Liver (tissue), 9 donors: ENCODE results near the gene MDP1. TPM values are rescaled to one million over a fixed set of nuclear protein-coding genes. Genes with fewer than 3 reads are reported as not detected.

Experiments
- DNase-seq: peaks from one replicate; pipeline ENCODE4 v3.0.0-alpha.2; 2017; ENCODE audit warnings: low spot score
- H3K27ac ChIP-seq, 2 donors: one replicate each; pipeline ENCODE4 v1.7.0; 2013; ENCODE audit warnings: inconsistent platforms in 2 of 2, low read length in 2 of 2, control low read depth in 1 of 2, low read depth in 1 of 2, mild to moderate bottlenecking in 1 of 2
- H3K27me3 ChIP-seq, 4 donors: one replicate each; pipeline versions ENCODE4 v1.6.1 to v1.7.0; 2013; ENCODE audit warnings: low read length in 3 of 4, inconsistent platforms in 1 of 4, mild to moderate bottlenecking in 1 of 4, moderate library complexity in 1 of 4; ENCODE audit not compliant: control insufficient read depth in 4 of 4, insufficient read depth in 4 of 4
- H3K36me3 ChIP-seq, 4 donors: one replicate each; pipeline versions ENCODE4 v1.6.1 to v1.7.0; 2013; ENCODE audit warnings: low read length in 3 of 4, mild to moderate bottlenecking in 3 of 4, low read depth in 1 of 4, moderate library complexity in 1 of 4; ENCODE audit not compliant: control insufficient read depth in 4 of 4, insufficient read depth in 3 of 4
- H3K4me1 ChIP-seq, 4 donors: one replicate each; pipeline versions ENCODE4 v1.6.1 to v1.7.0; 2013; ENCODE audit warnings: low read length in 3 of 4, mild to moderate bottlenecking in 3 of 4, moderate library complexity in 1 of 4; ENCODE audit not compliant: control insufficient read depth in 4 of 4, insufficient read depth in 4 of 4
- H3K4me3 ChIP-seq, 3 donors: one replicate each; pipeline versions ENCODE4 v1.6.1 to v1.7.0; 2013; ENCODE audit warnings: low read length in 3 of 3, control low read depth in 1 of 3, low read depth in 1 of 3, mild to moderate bottlenecking in 1 of 3
- H3K9ac ChIP-seq, 2 donors: one replicate each; pipeline ENCODE4 v1.7.0; 2013; ENCODE audit warnings: low read length in 2 of 2, mild to moderate bottlenecking in 2 of 2, moderate library complexity in 2 of 2, control low read depth in 1 of 2, low read depth in 1 of 2
- H3K9me3 ChIP-seq, 4 donors: one replicate each; pipeline versions ENCODE4 v1.6.1 to v1.7.0; 2013; ENCODE audit warnings: low read length in 3 of 4; ENCODE audit not compliant: control insufficient read depth in 4 of 4
- ATF3 ChIP-seq: IDR thresholded peaks from 2 replicates; pipeline ENCODE4 v1.6.1; 2016; ENCODE audit warnings: antibody characterized with exemption
- CTCF ChIP-seq: fragments of 150-350 bp; IDR thresholded peaks from 2 replicates; pipeline ENCODE4 v1.5.1; 2017; ENCODE audit warnings: improper control_type of control experiment, low read depth, low read length; ENCODE audit not compliant: missing input control
- EGR1 ChIP-seq, 2 donors: IDR thresholded peaks; 2 replicates each; pipeline ENCODE4 v1.6.1; 2016 to 2018; ENCODE audit warnings: antibody characterized with exemption in 2 of 2, low read depth in 2 of 2
- FOXA1 ChIP-seq: IDR thresholded peaks from 2 replicates; pipeline ENCODE4 v1.6.1; 2016; ENCODE audit warnings: antibody characterized with exemption
- FOXA2 ChIP-seq: IDR thresholded peaks from 2 replicates; pipeline ENCODE4 v1.6.1; 2016; ENCODE audit warnings: antibody characterized with exemption
- GABPA ChIP-seq, 2 donors: IDR thresholded peaks in 1 of 2; conservative IDR thresholded peaks in 1 of 2; 2 replicates each; pipeline ENCODE4 v1.6.1; 2016; ENCODE audit warnings: antibody characterized with exemption in 2 of 2, mild to moderate bottlenecking in 1 of 2, moderate library complexity in 1 of 2
- HNF4A ChIP-seq, 2 donors: conservative IDR thresholded peaks; 2 replicates each; pipeline ENCODE4 v1.6.1; 2016; ENCODE audit warnings: antibody characterized with exemption in 2 of 2, mild to moderate bottlenecking in 2 of 2
- HNF4G ChIP-seq: IDR thresholded peaks from 2 replicates; pipeline ENCODE4 v1.6.1; 2016; ENCODE audit warnings: antibody characterized with exemption
- JUND ChIP-seq, 2 donors: IDR thresholded peaks; 2 replicates each; pipeline ENCODE4 v1.6.1; 2016; ENCODE audit warnings: antibody characterized with exemption in 2 of 2
- MAX ChIP-seq: IDR thresholded peaks from 2 replicates; pipeline ENCODE4 v1.6.1; 2016; ENCODE audit warnings: antibody characterized with exemption
- NR2F2 ChIP-seq: IDR thresholded peaks from 2 replicates; pipeline ENCODE4 v1.6.1; 2016; ENCODE audit warnings: antibody characterized with exemption
- RAD21 ChIP-seq, 2 donors: IDR thresholded peaks; 2 replicates each; pipeline ENCODE4 v1.6.1; 2016; ENCODE audit warnings: antibody characterized with exemption in 2 of 2, mild to moderate bottlenecking in 2 of 2
- REST ChIP-seq: IDR thresholded peaks from 2 replicates; pipeline ENCODE4 v1.6.1; 2016; ENCODE audit warnings: antibody characterized with exemption, mild to moderate bottlenecking
- RXRA ChIP-seq, 2 donors: IDR thresholded peaks; 2 replicates each; pipeline ENCODE4 v1.6.1; 2017 to 2018; ENCODE audit warnings: antibody characterized with exemption in 2 of 2, mild to moderate bottlenecking in 1 of 2
- SP1 ChIP-seq: IDR thresholded peaks from 2 replicates; pipeline ENCODE4 v1.6.1; 2018; ENCODE audit warnings: antibody characterized with exemption, mild to moderate bottlenecking
- TAF1 ChIP-seq: conservative IDR thresholded peaks from 2 replicates; pipeline ENCODE4 v1.6.1; 2016; ENCODE audit warnings: antibody characterized with exemption, mild to moderate bottlenecking
- YY1 ChIP-seq: IDR thresholded peaks from 2 replicates; pipeline ENCODE4 v1.6.1; 2016; ENCODE audit warnings: antibody characterized with exemption, mild to moderate bottlenecking
- ZBTB33 ChIP-seq: IDR thresholded peaks from 2 replicates; pipeline ENCODE4 v1.6.1; 2016; ENCODE audit warnings: antibody characterized with exemption
- WGBS: extraction: QIAGEN DNeasy Blood & Tissue Kit; methylation state at CpG from one replicate; pipeline ENCODE4 v1.1.7; 2013; 5-methylcytosine and 5-hydroxymethylcytosine counted together
- polyA plus RNA-seq, 2 donors: library from polyadenylated mRNA; stranded (reverse) in 1 of 2; unstranded in 1 of 2; fragments of 200-250 nt in 1 of 2; fragments of >200 nt in 1 of 2; fragmentation: Nextera tagmentation in 1 of 2; extraction: Ambion mirVana in 1 of 2; gene quantifications; one replicate each; pipeline versions ENCODE4 v1.2.1 to v1.2.3, GENCODE V29; 2013 to 2015
- total RNA-seq, 2 donors: library from RNA; depleted of rRNA; stranded (reverse); fragments of >200 nt; gene quantifications; one replicate each; pipeline ENCODE4 v1.2.3, GENCODE V29; 2014
- donor health status: healthy.
- donor health status: healthy.
- donor health status: healthy.
- donor health status: healthy.
- donor health status: healthy.

MDP1 gene
- total and polyA plus RNA-seq, 4 donors = 3.2 to 13.4 (median 7.0) TPM

- no peaks in the 10 kb centered on the region for H3K9me3 ChIP-seq
- H3K9ac ChIP-seq = no peak overlapping the region
- no peak for DNase-seq
- H3K27me3 ChIP-seq = no peaks in the 10 kb centered on the region
- H3K27ac ChIP-seq = no peak overlapping the region
- 96% methylated on average over 6 of the region's 6 CpGs for WGBS
- TF ChIP-seq MAX (no peak), EGR1 (IDR thresholded peaks at IDR 0.05; ENCODE audit: low read depth in 2 of 2) (no peak), FOXA1 (no peak), SP1 (no peak), YY1 (no peak), RAD21 (IDR thresholded peaks at IDR 0.05) (no peak), CTCF (no peak), HNF4A (conservative IDR thresholded peaks at IDR 0.05) (no peak), FOXA2 (no peak), TAF1 (no peak), RXRA (IDR thresholded peaks at IDR 0.05) (no peak), HNF4G (no peak), JUND (IDR thresholded peaks at IDR 0.05) (no peak), ATF3 (no peak), GABPA (IDR thresholded peaks at IDR 0.05 in 1 of 2, conservative IDR thresholded peaks at IDR 0.05 in 1 of 2) (no peak), NR2F2 (no peak), ZBTB33 (no peak)
- peaks cover 9 to 31% (median 19%) of the 10 kb centered on the region in 4 donors for H3K36me3 ChIP-seq
- peaks cover 0 to 23% (median 8%) of the 10 kb centered on the region in 4 donors for H3K4me1 ChIP-seq
- H3K4me3 ChIP-seq = no peak overlapping the region
Observed at GRCh38 chr14:24211311-24211710, 4.6 kb downstream of the MDP1 start.

GRCh38 chr14:24207625-24208024, 8.2 kb downstream of the MDP1 start:
- no peak for TF ChIP-seq RXRA (IDR thresholded peaks at IDR 0.05)
- no peak for TF ChIP-seq NR2F2
- no peak for TF ChIP-seq HNF4G
- TF ChIP-seq MAX = no peak
- TF ChIP-seq YY1 = no peak
- TF ChIP-seq REST = no peak
- no peak for TF ChIP-seq TAF1
- TF ChIP-seq FOXA1 = no peak
- TF ChIP-seq ATF3 = no peak

More at GRCh38 chr14:24207625-24208024, 8.2 kb downstream of the MDP1 start:
- no peaks in the 10 kb centered on the region for H3K27me3 ChIP-seq
- H3K9ac ChIP-seq = no peak overlapping the region
- H3K36me3 ChIP-seq = peaks cover 12 to 36% (median 22%) of the 10 kb centered on the region in 4 donors
- H3K9me3 ChIP-seq = no peaks in the 10 kb centered on the region
- DNase-seq = no peak
- no peak overlapping the region for H3K27ac ChIP-seq
- 98% methylated on average over 2 of the region's 2 CpGs for WGBS
- no peaks in the 10 kb centered on the region for H3K4me1 ChIP-seq
- no peak overlapping the region for H3K4me3 ChIP-seq
